Measurements from ENCODE around the gene SLC6A13.

The SLC6A13 gene

DNA sequence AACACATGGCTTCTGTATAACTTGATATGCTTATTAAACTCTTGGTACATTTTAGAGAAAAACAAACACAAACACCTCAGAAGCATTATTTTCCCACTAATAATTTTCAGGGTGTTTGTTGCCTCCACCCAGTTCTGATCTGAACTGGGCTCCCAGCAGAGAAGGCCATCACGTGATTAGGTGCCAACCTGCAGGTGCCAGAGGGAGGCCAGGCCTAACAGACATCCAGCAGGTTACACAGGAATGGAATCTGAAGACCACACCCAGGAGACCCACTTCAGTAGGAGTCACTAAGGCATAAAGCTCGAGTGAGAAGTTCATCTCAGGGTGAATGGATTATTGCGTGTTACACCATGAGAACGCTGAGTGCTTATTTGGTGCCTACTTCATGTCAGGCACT, 57.6 kb downstream of the SLC6A13 start:
- H3K9me3 ChIP-seq (ENCODE audit: insufficient read depth, low read depth, low read length), result peaks cover 5% of the 10 kb centered on the region
- no peaks in the 10 kb centered on the region for H3K36me3 ChIP-seq (ENCODE audit: control insufficient read depth in 1 of 2, insufficient read depth in 2 of 2, low read length in 2 of 2)
- H3K23ac ChIP-seq (ENCODE audit: low read length), result no peak overlapping the region
- no peak overlapping the region for H3K4me2 ChIP-seq (ENCODE audit: low read length)
- no peaks in the 10 kb centered on the region for H3K79me2 ChIP-seq (ENCODE audit: control insufficient read depth, insufficient read depth, low read length, poor library complexity)
- WGBS (ENCODE audit: extremely low coverage, insufficient coverage, insufficient read length), result no CpG with 5 or more reads among the region's 4 CpGs
- no peak overlapping the region for H3K27ac ChIP-seq (ENCODE audit: low read depth, low read length)
- no peak overlapping the region for H2AFZ ChIP-seq (ENCODE audit: insufficient read depth, low read length, poor library complexity)
- H3K9ac ChIP-seq (ENCODE audit: low read length), result no peak overlapping the region
- H3K4ac ChIP-seq (ENCODE audit: low read depth, low read length), result no peak overlapping the region
- no peak overlapping the region for H2BK5ac ChIP-seq (ENCODE audit: low read depth, low read length, poor library complexity)
- H2AK5ac ChIP-seq (ENCODE audit: low read length), result no peak overlapping the region
- no peaks in the 10 kb centered on the region for H3K79me1 ChIP-seq (ENCODE audit: low read length)
- no peak for DNase-seq
- H3K27me3 ChIP-seq (ENCODE audit: insufficient read depth, low read length), result peaks cover 24% of the 10 kb centered on the region
- no peak overlapping the region for H4K12ac ChIP-seq (ENCODE audit: low read depth, low read length)
- no peak overlapping the region for H4K8ac ChIP-seq (ENCODE audit: low read depth, low read length)
- H4K91ac ChIP-seq (ENCODE audit: low read depth, low read length), result no peak overlapping the region
- no peak overlapping the region for H2BK12ac ChIP-seq (ENCODE audit: low read length)
- no peak overlapping the region for H3K18ac ChIP-seq (ENCODE audit: low read length)
- no peak overlapping the region for H2BK120ac ChIP-seq (ENCODE audit: insufficient read depth, low read length, poor library complexity)
- H3K4me1 ChIP-seq (ENCODE audit: control insufficient read depth in 1 of 2, insufficient read depth in 2 of 2, low read length in 2 of 2), result peaks cover 0 to 11% of the 10 kb centered on the region in 2 experiments
- no peak overlapping the region for H3K4me3 ChIP-seq (ENCODE audit: low read depth, low read length)
- no peak overlapping the region for H3K14ac ChIP-seq (ENCODE audit: low read length)

DNA sequence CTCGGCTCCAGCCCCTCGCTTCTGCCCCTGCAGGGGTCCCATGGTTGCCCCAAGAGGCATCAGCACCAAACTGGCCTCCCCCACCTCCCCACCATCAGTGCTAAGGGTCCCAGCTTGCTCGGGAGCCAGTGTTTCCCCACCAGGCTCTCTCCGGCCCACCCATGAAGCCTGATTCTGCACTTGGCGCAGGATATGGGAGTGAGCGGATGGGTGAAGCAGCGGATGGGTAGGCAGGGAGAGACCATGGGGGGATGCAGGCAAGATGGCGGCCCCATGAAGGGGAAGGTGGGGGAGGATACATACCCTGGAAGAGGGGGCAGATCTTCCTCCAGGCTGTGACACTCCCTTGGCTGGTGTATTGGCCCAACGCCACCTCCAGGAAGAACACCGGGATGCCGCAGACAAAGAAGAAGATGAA, 58.4 kb downstream of the SLC6A13 start:
- Histone ChIP-seq H3K9me3 (ENCODE audit: insufficient read depth, low read depth, low read length) (peaks cover 5% of the 10 kb centered on the region), H2BK12ac (ENCODE audit: low read length) (no peak overlapping the region), H3K4ac (ENCODE audit: low read depth, low read length) (no peak overlapping the region), H4K91ac (ENCODE audit: low read depth, low read length) (no peak overlapping the region), H4K8ac (ENCODE audit: low read depth, low read length) (no peak overlapping the region), H3K36me3 (ENCODE audit: control insufficient read depth in 1 of 2, insufficient read depth in 2 of 2, low read length in 2 of 2) (no peaks in the 10 kb centered on the region), H2AK5ac (ENCODE audit: low read length) (no peak overlapping the region), H3K4me2 (ENCODE audit: low read length) (peak overlapping the region; percentile 65), H2BK5ac (ENCODE audit: low read depth, low read length, poor library complexity) (no peak overlapping the region), H3K79me1 (ENCODE audit: low read length) (no peaks in the 10 kb centered on the region), H3K9ac (ENCODE audit: low read length) (no peak overlapping the region), H3K23ac (ENCODE audit: low read length) (no peak overlapping the region), H3K79me2 (ENCODE audit: control insufficient read depth, insufficient read depth, low read length, poor library complexity) (no peaks in the 10 kb centered on the region), H3K14ac (ENCODE audit: low read length) (no peak overlapping the region), H2AFZ (ENCODE audit: insufficient read depth, low read length, poor library complexity) (no peak overlapping the region), H3K4me3 (ENCODE audit: low read depth, low read length) (no peak overlapping the region), H2BK120ac (ENCODE audit: insufficient read depth, low read length, poor library complexity) (no peak overlapping the region), H3K27me3 (ENCODE audit: insufficient read depth, low read length) (peaks cover 24% of the 10 kb centered on the region), H3K4me1 (ENCODE audit: control insufficient read depth in 1 of 2, insufficient read depth in 2 of 2, low read length in 2 of 2) (peaks cover 5 to 12% of the 10 kb centered on the region in 2 experiments), H3K27ac (ENCODE audit: low read depth, low read length) (no peak overlapping the region), H3K18ac (ENCODE audit: low read length) (no peak overlapping the region), H4K12ac (ENCODE audit: low read depth, low read length) (no peak overlapping the region)
- no CpG with 5 or more reads among the region's 11 CpGs for WGBS (ENCODE audit: extremely low coverage, insufficient coverage, insufficient read length)
- no peak for DNase-seq

DNA sequence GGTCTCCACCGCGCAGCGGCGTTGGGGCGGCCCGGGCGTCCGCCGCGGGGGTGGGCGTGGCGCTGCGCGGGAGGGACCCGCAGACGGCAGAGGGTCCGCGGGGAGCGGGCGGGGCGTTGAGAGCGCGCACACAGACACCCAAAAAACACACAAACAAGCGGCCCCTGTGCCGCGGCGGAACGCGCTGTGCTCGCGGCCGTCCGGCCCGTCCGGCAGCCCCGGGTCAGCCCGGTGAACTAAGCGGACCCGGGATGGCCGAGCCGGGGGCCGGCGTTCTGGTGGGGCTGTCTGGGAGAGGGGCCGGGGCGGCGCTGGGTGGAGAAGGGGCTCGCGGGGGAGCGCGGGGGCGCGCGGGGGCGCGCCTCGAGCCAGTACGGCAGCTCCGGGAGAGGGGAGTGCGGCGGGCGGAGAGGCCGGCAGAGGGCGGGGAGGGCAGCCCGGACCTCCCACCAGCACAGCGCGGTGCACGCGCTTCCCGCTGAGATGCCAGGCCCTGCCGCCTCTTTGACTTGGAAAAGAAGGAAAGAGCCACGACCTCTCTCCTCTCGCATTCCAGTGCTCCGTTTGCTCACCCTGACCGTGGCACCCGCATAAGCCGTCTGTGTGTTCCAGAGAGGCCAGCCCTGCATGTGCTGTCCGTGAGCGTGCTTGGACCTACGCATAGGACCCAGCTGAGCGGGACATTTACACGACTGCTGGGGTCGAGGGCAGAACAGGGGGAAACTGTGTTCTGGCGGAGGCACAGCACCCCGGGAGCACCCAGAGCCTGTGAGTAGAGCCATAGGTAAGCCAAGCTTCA, 59.0 kb downstream of the SLC6A13 start:
- no peak overlapping the region for H3K9ac ChIP-seq (ENCODE audit: low read length)
- no peaks in the 10 kb centered on the region for H3K79me2 ChIP-seq (ENCODE audit: control insufficient read depth, insufficient read depth, low read length, poor library complexity)
- peak; percentile 28 to 49 for DNase-seq
- WGBS (ENCODE audit: extremely low coverage, insufficient coverage, insufficient read length), result no CpG with 5 or more reads among the region's 84 CpGs
- H3K27me3 ChIP-seq (ENCODE audit: insufficient read depth, low read length), result peaks cover 24% of the 10 kb centered on the region
- H2AFZ ChIP-seq (ENCODE audit: insufficient read depth, low read length, poor library complexity), result peak overlapping the region; percentile 78
- no peak overlapping the region for H4K91ac ChIP-seq (ENCODE audit: low read depth, low read length)
- H4K8ac ChIP-seq (ENCODE audit: low read depth, low read length), result no peak overlapping the region
- no peak overlapping the region for H4K12ac ChIP-seq (ENCODE audit: low read depth, low read length)
- H3K79me1 ChIP-seq (ENCODE audit: low read length), result no peaks in the 10 kb centered on the region
- H2AK5ac ChIP-seq (ENCODE audit: low read length), result no peak overlapping the region
- no peak overlapping the region for H3K4ac ChIP-seq (ENCODE audit: low read depth, low read length)
- peak overlapping the region; percentile 65 for H3K4me2 ChIP-seq (ENCODE audit: low read length)
- H3K4me3 ChIP-seq (ENCODE audit: low read depth, low read length), result peak overlapping the region; percentile 65
- no peak overlapping the region for H2BK12ac ChIP-seq (ENCODE audit: low read length)
- H2BK5ac ChIP-seq (ENCODE audit: low read depth, low read length, poor library complexity), result no peak overlapping the region
- no peak overlapping the region for H2BK120ac ChIP-seq (ENCODE audit: insufficient read depth, low read length, poor library complexity)
- peaks cover 7% of the 10 kb centered on the region for H3K9me3 ChIP-seq (ENCODE audit: insufficient read depth, low read depth, low read length)
- no peak overlapping the region for H3K18ac ChIP-seq (ENCODE audit: low read length)
- H3K14ac ChIP-seq (ENCODE audit: low read length), result no peak overlapping the region
- no peaks in the 10 kb centered on the region for H3K36me3 ChIP-seq (ENCODE audit: control insufficient read depth in 1 of 2, insufficient read depth in 2 of 2, low read length in 2 of 2)
- H3K4me1 ChIP-seq (ENCODE audit: control insufficient read depth in 1 of 2, insufficient read depth in 2 of 2, low read length in 2 of 2), result peaks cover 5 to 15% of the 10 kb centered on the region in 2 experiments
- H3K27ac ChIP-seq (ENCODE audit: low read depth, low read length), result no peak overlapping the region
- no peak overlapping the region for H3K23ac ChIP-seq (ENCODE audit: low read length)

DNA sequence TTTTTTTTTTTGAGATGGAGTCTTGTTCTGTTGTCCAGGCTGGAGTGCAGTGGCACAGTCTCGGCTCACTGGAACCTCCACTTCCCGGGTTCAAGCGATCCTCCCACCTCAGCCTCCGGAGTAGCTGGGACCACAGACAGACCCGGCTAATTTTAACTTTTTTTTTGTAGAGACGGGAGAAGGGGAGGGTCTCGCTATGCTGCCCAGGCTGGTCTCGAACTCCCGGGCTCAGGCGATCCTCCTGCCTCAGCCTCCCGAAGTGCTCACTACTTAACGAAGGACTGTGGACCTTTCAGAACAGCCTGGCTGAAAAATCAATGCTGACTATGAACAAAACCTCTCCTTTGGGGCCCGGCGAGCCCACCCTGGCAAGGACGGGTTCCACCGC, 59.6 kb downstream of the SLC6A13 start:
- Histone ChIP-seq H4K12ac (ENCODE audit: low read depth, low read length) (no peak overlapping the region), H3K27ac (ENCODE audit: low read depth, low read length) (no peak overlapping the region), H3K9ac (ENCODE audit: low read length) (no peak overlapping the region), H3K14ac (ENCODE audit: low read length) (no peak overlapping the region), H3K18ac (ENCODE audit: low read length) (no peak overlapping the region), H3K27me3 (ENCODE audit: insufficient read depth, low read length) (peaks cover 24% of the 10 kb centered on the region), H3K4me2 (ENCODE audit: low read length) (peak overlapping the region; percentile 65), H4K91ac (ENCODE audit: low read depth, low read length) (no peak overlapping the region), H3K79me2 (ENCODE audit: control insufficient read depth, insufficient read depth, low read length, poor library complexity) (no peaks in the 10 kb centered on the region), H2BK120ac (ENCODE audit: insufficient read depth, low read length, poor library complexity) (no peak overlapping the region), H4K8ac (ENCODE audit: low read depth, low read length) (no peak overlapping the region), H3K79me1 (ENCODE audit: low read length) (no peaks in the 10 kb centered on the region), H3K9me3 (ENCODE audit: insufficient read depth, low read depth, low read length) (peaks cover 7% of the 10 kb centered on the region), H2AK5ac (ENCODE audit: low read length) (no peak overlapping the region), H3K4me1 (ENCODE audit: control insufficient read depth in 1 of 2, insufficient read depth in 2 of 2, low read length in 2 of 2) (peaks cover 5 to 16% of the 10 kb centered on the region in 2 experiments), H2BK12ac (ENCODE audit: low read length) (no peak overlapping the region), H2AFZ (ENCODE audit: insufficient read depth, low read length, poor library complexity) (peak overlapping the region; percentile 78), H3K23ac (ENCODE audit: low read length) (no peak overlapping the region), H3K4ac (ENCODE audit: low read depth, low read length) (no peak overlapping the region), H2BK5ac (ENCODE audit: low read depth, low read length, poor library complexity) (no peak overlapping the region), H3K36me3 (ENCODE audit: control insufficient read depth in 1 of 2, insufficient read depth in 2 of 2, low read length in 2 of 2) (no peaks in the 10 kb centered on the region), H3K4me3 (ENCODE audit: low read depth, low read length) (peak overlapping the region; percentile 65)
- WGBS (ENCODE audit: extremely low coverage, insufficient coverage, insufficient read length), result no CpG with 5 or more reads among the region's 16 CpGs
- no peak for DNase-seq
